ENCODE measurements around the gene NOL4L. TPM values are rescaled to one million over a fixed set of nuclear protein-coding genes. Genes with fewer than 3 reads are reported as not detected.
"Not testable (repeated sequence)": the region's sequence is repeated elsewhere in the genome, so short reads cannot be mapped to it uniquely, and the experiment has no call there.

NOL4L gene
- polyA plus RNA-seq, 4 donors: 16.0 to 97.3 (median 24.0) TPM

DNA sequence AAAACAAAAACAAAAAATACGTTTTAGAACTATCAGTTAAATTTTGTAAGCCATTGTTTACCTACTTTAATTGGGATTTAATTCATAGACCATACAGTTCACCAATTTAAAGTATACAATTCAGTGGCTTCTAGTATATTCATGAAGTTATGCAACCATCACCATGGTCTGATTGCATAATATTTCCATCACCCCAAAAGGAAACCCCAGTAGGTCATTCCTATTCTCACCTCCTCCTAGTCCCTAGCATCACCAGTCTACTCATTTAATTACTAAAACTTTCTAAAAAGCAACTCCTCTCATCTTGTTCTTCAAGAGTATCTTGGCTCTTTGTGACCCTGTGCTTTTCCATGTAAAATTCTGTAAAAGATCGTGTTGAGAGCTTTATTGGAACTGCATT, 166.8 kb downstream of the NOL4L start:
- no peak overlapping the region for H3K27ac ChIP-seq (ENCODE audit: low read depth in 1 of 3, low read length in 2 of 3)
- WGBS, 3 donors: 84 to 98% (median 93%) methylated on average over 2 of the region's 2 CpGs
- no peak for DNase-seq
- no peaks in the 10 kb centered on the region for H3K4me1 ChIP-seq (ENCODE audit: control insufficient read depth in 3 of 3, insufficient read depth in 2 of 3, low read depth in 1 of 3, low read length in 2 of 3)
- no peaks in the 10 kb centered on the region for H3K9me3 ChIP-seq (ENCODE audit: control insufficient read depth in 2 of 2, insufficient read depth in 1 of 2, low read depth in 1 of 2, low read length in 1 of 2)
- peaks cover under 1 to 12% (median 3%) of the 10 kb centered on the region in 3 donors for H3K36me3 ChIP-seq (ENCODE audit: control insufficient read depth in 3 of 3, insufficient read depth in 2 of 3, low read depth in 1 of 3, low read length in 3 of 3)
- no peak overlapping the region for H3K4me3 ChIP-seq (ENCODE audit: low read depth in 1 of 3, low read length in 3 of 3)
- no peaks in the 10 kb centered on the region for H3K27me3 ChIP-seq (ENCODE audit: control insufficient read depth in 3 of 3, insufficient read depth in 3 of 3, low read length in 3 of 3)
- FAIRE-seq: no peak

DNA sequence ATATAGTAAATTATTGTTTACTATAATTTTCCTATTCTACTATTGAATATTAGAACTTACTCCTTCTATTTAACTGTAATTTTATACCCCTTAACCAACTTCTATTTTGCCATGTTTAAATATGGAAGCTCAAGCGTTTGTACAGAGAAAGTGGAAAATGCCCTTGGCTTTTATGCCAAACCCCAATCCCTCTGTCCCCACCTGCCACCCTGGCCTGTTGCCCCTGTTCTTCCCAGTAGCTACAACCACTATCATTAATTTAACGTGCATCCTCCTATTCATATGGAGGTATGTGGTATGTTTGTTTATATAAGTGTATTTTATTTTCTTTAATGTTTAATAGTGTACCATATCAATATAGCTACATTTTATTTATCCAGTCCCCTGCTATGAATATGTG, 168.9 kb downstream of the NOL4L start:
- no peaks in the 10 kb centered on the region for H3K4me1 ChIP-seq (ENCODE audit: control insufficient read depth in 3 of 3, insufficient read depth in 2 of 3, low read depth in 1 of 3, low read length in 2 of 3)
- no peak overlapping the region for H3K27ac ChIP-seq (ENCODE audit: low read depth in 1 of 3, low read length in 2 of 3)
- 89 to 97% (median 90%) methylated on average over 2 of the region's 2 CpGs for WGBS, 3 donors
- H3K4me3 ChIP-seq (ENCODE audit: low read depth in 1 of 3, low read length in 3 of 3): no peak overlapping the region
- FAIRE-seq: no peak
- peaks cover 0 to 12% (median 3%) of the 10 kb centered on the region in 3 donors for H3K36me3 ChIP-seq (ENCODE audit: control insufficient read depth in 3 of 3, insufficient read depth in 2 of 3, low read depth in 1 of 3, low read length in 3 of 3)
- H3K9me3 ChIP-seq (ENCODE audit: control insufficient read depth in 2 of 2, insufficient read depth in 1 of 2, low read depth in 1 of 2, low read length in 1 of 2): no peaks in the 10 kb centered on the region
- no peaks in the 10 kb centered on the region for H3K27me3 ChIP-seq (ENCODE audit: control insufficient read depth in 3 of 3, insufficient read depth in 3 of 3, low read length in 3 of 3)
- DNase-seq: no peak

DNA sequence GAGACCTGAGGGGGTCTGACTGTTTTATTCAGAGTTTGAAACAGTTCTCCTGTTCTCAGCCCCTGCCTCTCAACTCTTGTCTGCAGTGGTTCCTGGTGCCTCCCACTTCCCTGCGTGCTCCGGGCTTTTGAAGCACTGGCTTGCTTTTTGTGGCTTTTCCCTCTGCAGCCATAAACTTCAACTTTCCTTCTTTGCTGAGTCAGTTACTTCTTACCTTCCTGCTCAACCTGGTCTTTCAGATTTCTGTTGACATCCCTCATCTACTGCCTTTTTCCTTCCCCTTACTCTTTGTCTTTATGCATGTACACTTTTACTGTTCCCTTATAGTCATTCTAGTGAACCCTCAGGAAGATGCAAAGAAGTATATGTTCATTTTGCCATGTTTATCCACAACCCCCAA, 169.6 kb downstream of the NOL4L start:
- 56 to 92% (median 82%) methylated on average over 2 of the region's 2 CpGs for WGBS, 3 donors
- no peaks in the 10 kb centered on the region for H3K4me1 ChIP-seq (ENCODE audit: control insufficient read depth in 3 of 3, insufficient read depth in 2 of 3, low read depth in 1 of 3, low read length in 2 of 3)
- no peak overlapping the region for H3K4me3 ChIP-seq (ENCODE audit: low read depth in 1 of 3, low read length in 3 of 3)
- no peaks in the 10 kb centered on the region for H3K27me3 ChIP-seq (ENCODE audit: control insufficient read depth in 3 of 3, insufficient read depth in 3 of 3, low read length in 3 of 3)
- no peaks in the 10 kb centered on the region for H3K9me3 ChIP-seq (ENCODE audit: control insufficient read depth in 2 of 2, insufficient read depth in 1 of 2, low read depth in 1 of 2, low read length in 1 of 2)
- DNase-seq (no peak), FAIRE-seq (no peak)
- H3K27ac ChIP-seq (ENCODE audit: low read depth in 1 of 3, low read length in 2 of 3): no peak overlapping the region
- H3K36me3 ChIP-seq (ENCODE audit: control insufficient read depth in 3 of 3, insufficient read depth in 2 of 3, low read depth in 1 of 3, low read length in 3 of 3): peaks cover 0 to 12% (median 3%) of the 10 kb centered on the region in 3 donors

DNA sequence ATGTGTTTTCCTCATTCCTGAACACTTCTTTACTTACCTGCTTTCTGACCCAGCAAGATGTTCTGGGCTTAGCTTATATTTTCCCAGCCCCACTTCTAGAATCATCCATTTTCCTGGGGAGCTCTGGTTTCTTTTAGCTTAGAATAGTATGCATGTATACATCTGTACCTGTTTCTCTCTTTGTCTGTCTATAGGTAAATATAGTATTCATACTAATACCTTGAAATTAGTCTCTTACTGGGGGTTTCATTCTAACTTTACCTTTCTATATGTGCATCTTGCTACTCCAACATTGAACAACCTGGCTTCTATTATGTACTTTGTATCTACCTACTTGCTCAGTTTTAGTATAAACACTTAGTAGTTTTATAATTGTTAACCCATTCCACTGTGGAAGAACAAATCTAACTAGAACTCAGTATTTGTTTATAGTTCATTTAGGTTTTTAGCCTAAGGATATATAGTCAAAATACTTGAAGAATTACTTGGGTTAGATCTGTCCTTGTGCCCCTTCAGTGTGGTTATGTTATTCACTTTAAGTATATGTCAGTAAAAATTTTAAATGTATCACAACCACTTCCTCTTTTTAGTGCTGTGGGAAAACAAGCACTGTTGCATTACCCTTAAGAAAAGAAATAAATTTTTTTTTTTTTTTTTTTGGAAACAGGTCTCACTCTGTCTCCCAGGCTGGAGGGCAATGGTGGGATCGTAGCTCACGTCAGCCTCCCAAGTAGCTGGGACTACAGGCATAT, 173.0 kb downstream of the NOL4L start:
- H3K27ac ChIP-seq (ENCODE audit: low read depth in 1 of 3, low read length in 2 of 3): no peak overlapping the region
- no peaks in the 10 kb centered on the region for H3K4me1 ChIP-seq (ENCODE audit: control insufficient read depth in 3 of 3, insufficient read depth in 2 of 3, low read depth in 1 of 3, low read length in 2 of 3)
- no peak overlapping the region for H3K4me3 ChIP-seq (ENCODE audit: low read depth in 1 of 3, low read length in 3 of 3)
- WGBS, 3 donors: 72 to 98% (median 84%) methylated on average over 2 of the region's 2 CpGs
- no peak for DNase-seq
- peaks cover 0 to 23% (median 3%) of the 10 kb centered on the region in 3 donors for H3K36me3 ChIP-seq (ENCODE audit: control insufficient read depth in 3 of 3, insufficient read depth in 2 of 3, low read depth in 1 of 3, low read length in 3 of 3)
- no peaks in the 10 kb centered on the region for H3K27me3 ChIP-seq (ENCODE audit: control insufficient read depth in 3 of 3, insufficient read depth in 3 of 3, low read length in 3 of 3)
- no peak for FAIRE-seq
- no peaks in the 10 kb centered on the region for H3K9me3 ChIP-seq (ENCODE audit: control insufficient read depth in 2 of 2, insufficient read depth in 1 of 2, low read depth in 1 of 2, low read length in 1 of 2)

DNA sequence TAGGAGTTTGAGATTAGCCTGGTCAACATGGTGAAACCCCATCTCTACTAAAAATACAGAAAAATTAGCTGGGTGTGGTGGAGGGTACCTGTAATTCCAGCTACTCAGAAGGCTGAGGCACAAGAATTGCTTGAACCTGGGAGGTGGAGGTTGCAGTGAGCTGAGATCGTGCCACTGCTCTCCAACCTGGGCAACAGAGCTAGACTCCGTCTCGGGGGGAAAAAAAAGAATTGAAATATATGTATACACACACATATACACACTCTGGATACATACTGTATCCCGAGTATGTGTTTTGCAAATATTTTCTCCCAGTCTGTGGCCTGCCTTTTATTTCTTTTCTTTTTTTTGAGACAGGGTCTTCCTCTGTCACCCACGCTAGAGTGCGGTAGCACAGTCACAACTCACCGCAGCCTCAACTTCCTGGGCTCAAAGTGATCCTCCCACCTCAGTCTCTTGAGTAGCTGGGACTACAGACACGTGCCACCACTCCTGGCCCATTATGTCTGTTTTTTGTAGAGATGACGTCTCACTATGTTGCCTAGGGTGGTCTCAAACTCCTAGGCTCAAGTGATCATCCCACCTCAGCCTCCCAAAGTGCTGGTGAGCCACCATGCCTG, 177.9 kb downstream of the NOL4L start:
- H3K36me3 ChIP-seq (ENCODE audit: control insufficient read depth in 3 of 3, insufficient read depth in 2 of 3, low read depth in 1 of 3, low read length in 3 of 3): peaks cover 0 to 28% (median 0%) of the 10 kb centered on the region in 3 donors
- H3K9me3 ChIP-seq (ENCODE audit: control insufficient read depth in 2 of 2, insufficient read depth in 1 of 2, low read depth in 1 of 2, low read length in 1 of 2); H3K27ac ChIP-seq (ENCODE audit: low read depth in 1 of 3, low read length in 2 of 3); FAIRE-seq; H3K27me3 ChIP-seq (ENCODE audit: control insufficient read depth in 3 of 3, insufficient read depth in 3 of 3, low read length in 3 of 3); H3K4me1 ChIP-seq (ENCODE audit: control insufficient read depth in 3 of 3, insufficient read depth in 2 of 3, low read depth in 1 of 3, low read length in 2 of 3); H3K4me3 ChIP-seq (ENCODE audit: low read depth in 1 of 3, low read length in 3 of 3): not testable (repeated sequence)
- peak in 1 of 2 donors; percentile 35 for DNase-seq
- 80 to 95% (median 83%) methylated on average over 9 of the region's 9 CpGs for WGBS, 3 donors

GRCh38 chr20:32406701-32407100, 178.4 kb downstream of the NOL4L start:
- no peaks in the 10 kb centered on the region for H3K4me1 ChIP-seq (ENCODE audit: control insufficient read depth in 3 of 3, insufficient read depth in 2 of 3, low read depth in 1 of 3, low read length in 2 of 3)
- no peaks in the 10 kb centered on the region for H3K27me3 ChIP-seq (ENCODE audit: control insufficient read depth in 3 of 3, insufficient read depth in 3 of 3, low read length in 3 of 3)
- no peak overlapping the region for H3K27ac ChIP-seq (ENCODE audit: low read depth in 1 of 3, low read length in 2 of 3)
- H3K9me3 ChIP-seq (ENCODE audit: control insufficient read depth in 2 of 2, insufficient read depth in 1 of 2, low read depth in 1 of 2, low read length in 1 of 2): no peaks in the 10 kb centered on the region
- no peak for DNase-seq
- peaks cover 0 to 30% (median 0%) of the 10 kb centered on the region in 3 donors for H3K36me3 ChIP-seq (ENCODE audit: control insufficient read depth in 3 of 3, insufficient read depth in 2 of 3, low read depth in 1 of 3, low read length in 3 of 3)
- no peak overlapping the region for H3K4me3 ChIP-seq (ENCODE audit: low read depth in 1 of 3, low read length in 3 of 3)
- FAIRE-seq: no peak
- WGBS, 3 donors: 95 to 97% (median 96%) methylated on average over 4 of the region's 4 CpGs

- WGBS, 3 donors: 78% methylated on average over 2 of the region's 2 CpGs
- Histone ChIP-seq H3K4me1 (ENCODE audit: control insufficient read depth in 3 of 3, insufficient read depth in 2 of 3, low read depth in 1 of 3, low read length in 2 of 3) (no peaks in the 10 kb centered on the region), H3K27ac (ENCODE audit: low read depth in 1 of 3, low read length in 2 of 3) (no peak overlapping the region), H3K9me3 (ENCODE audit: control insufficient read depth in 2 of 2, insufficient read depth in 1 of 2, low read depth in 1 of 2, low read length in 1 of 2) (no peaks in the 10 kb centered on the region), H3K4me3 (ENCODE audit: low read depth in 1 of 3, low read length in 3 of 3) (no peak overlapping the region), H3K27me3 (ENCODE audit: control insufficient read depth in 3 of 3, insufficient read depth in 3 of 3, low read length in 3 of 3) (no peaks in the 10 kb centered on the region), H3K36me3 (ENCODE audit: control insufficient read depth in 3 of 3, insufficient read depth in 2 of 3, low read depth in 1 of 3, low read length in 3 of 3) (peaks cover 0 to 29% (median 0%) of the 10 kb centered on the region in 3 donors)
- DNase-seq (no peak), FAIRE-seq (no peak)
Observed at GRCh38 chr20:32404017-32404416, 181.1 kb downstream of the NOL4L start.

DNA sequence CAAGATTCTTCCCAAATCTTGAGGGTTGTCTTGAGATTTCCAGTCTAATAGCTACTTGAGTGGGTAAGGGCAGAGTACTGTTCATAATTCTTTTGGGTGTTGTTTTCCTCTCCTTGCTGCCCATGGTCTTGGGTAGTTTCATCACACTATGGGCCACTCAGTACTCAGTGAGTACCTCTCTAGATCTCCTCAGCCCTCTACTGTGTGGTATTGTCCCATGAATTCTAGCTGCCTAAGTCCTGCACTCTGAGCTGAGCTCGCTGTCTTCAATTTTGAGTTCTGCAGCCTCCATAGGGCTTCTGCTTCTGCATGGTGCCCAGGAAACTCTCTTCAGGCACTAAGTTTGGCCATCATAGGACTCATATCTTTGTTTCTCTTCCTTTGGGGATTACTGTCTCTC, 184.7 kb downstream of the NOL4L start:
- DNase-seq: no peak
- WGBS, 3 donors: 97 to 100% (median 100%) methylated on average over 1 of the region's 1 CpG
- no peak overlapping the region for H3K4me3 ChIP-seq (ENCODE audit: low read depth in 1 of 3, low read length in 3 of 3)
- H3K9me3 ChIP-seq (ENCODE audit: control insufficient read depth in 2 of 2, insufficient read depth in 1 of 2, low read depth in 1 of 2, low read length in 1 of 2): no peaks in the 10 kb centered on the region
- H3K36me3 ChIP-seq (ENCODE audit: control insufficient read depth in 3 of 3, insufficient read depth in 2 of 3, low read depth in 1 of 3, low read length in 3 of 3): peaks cover 0 to 21% (median 0%) of the 10 kb centered on the region in 3 donors
- no peaks in the 10 kb centered on the region for H3K4me1 ChIP-seq (ENCODE audit: control insufficient read depth in 3 of 3, insufficient read depth in 2 of 3, low read depth in 1 of 3, low read length in 2 of 3)
- no peaks in the 10 kb centered on the region for H3K27me3 ChIP-seq (ENCODE audit: control insufficient read depth in 3 of 3, insufficient read depth in 3 of 3, low read length in 3 of 3)
- H3K27ac ChIP-seq (ENCODE audit: low read depth in 1 of 3, low read length in 2 of 3): no peak overlapping the region
- no peak for FAIRE-seq
